HepG2 (cell line): ENCODE measurements around the gene AFF1.

Source experiments
- CTCF ChIP-seq: sonication (generic); formaldehyde crosslinking; IDR thresholded peaks from 2 replicates; pipeline ENCODE4 v1.5.0; 2020; ENCODE audit warnings: mild to moderate bottlenecking, missing genetic modification reagents, moderate library complexity
- HNRNPLL ChIP-seq: fragments of 200-400 bp; formaldehyde crosslinking; IDR thresholded peaks from 2 replicates; pipeline ENCODE4 v1.6.1; 2017; ENCODE audit warnings: mild to moderate bottlenecking, low read depth, low read length; ENCODE audit not compliant: poor library complexity, severe bottlenecking
- MED1 ChIP-seq: sonication (generic); formaldehyde crosslinking; IDR thresholded peaks from 2 replicates; pipeline ENCODE4 v1.4.0; 2020; ENCODE audit warnings: missing genetic modification reagents
- POLR2AphosphoS2 ChIP-seq: IDR thresholded peaks from 2 replicates; pipeline ENCODE4 v1.6.1; 2011; ENCODE audit warnings: low read depth, low read length, improper control_type of control experiment
- RXRA ChIP-seq: sonication (generic); formaldehyde crosslinking; IDR thresholded peaks from 2 replicates; pipeline ENCODE4 v1.5.1; 2020; ENCODE audit warnings: missing genetic modification reagents
- TAF15 ChIP-seq: fragments of 200-400 bp; formaldehyde crosslinking; IDR thresholded peaks from one replicate; pipeline ENCODE4 v1.6.1; 2018; ENCODE audit warnings: mild to moderate bottlenecking, low read depth, low read length; ENCODE audit not compliant: poor library complexity, severe bottlenecking
- ZMYM2 ChIP-seq: sonication (generic); formaldehyde crosslinking; IDR thresholded peaks from 2 replicates; pipeline ENCODE4 v1.8.0; 2022; ENCODE audit warnings: mild to moderate bottlenecking, missing genetic modification reagents
- ZNF224 ChIP-seq: sonication (generic); formaldehyde crosslinking; IDR thresholded peaks from 2 replicates; pipeline ENCODE4 v1.5.0; 2020; ENCODE audit warnings: mild to moderate bottlenecking, missing genetic modification reagents
- ZNF652 ChIP-seq: IDR thresholded peaks from 2 replicates; pipeline ENCODE4 v1.6.1; 2016; ENCODE audit warnings: low read depth, borderline replicate concordance
- TF ChIP-seq, protein P1 (sequence below): IDR thresholded peaks from 2 replicates; pipeline ENCODE4 v1.6.1; 2012; ENCODE audit warnings: inconsistent platforms
- TF ChIP-seq, protein P2 (sequence below): sonication (generic); formaldehyde crosslinking; IDR thresholded peaks from 2 replicates; pipeline ENCODE4 v1.4.0; 2020; ENCODE audit warnings: mild to moderate bottlenecking, missing genetic modification reagents

- TF ChIP-seq TAF15, result no peak
- TF ChIP-seq, protein P1, sequence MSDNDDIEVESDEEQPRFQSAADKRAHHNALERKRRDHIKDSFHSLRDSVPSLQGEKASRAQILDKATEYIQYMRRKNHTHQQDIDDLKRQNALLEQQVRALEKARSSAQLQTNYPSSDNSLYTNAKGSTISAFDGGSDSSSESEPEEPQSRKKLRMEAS, result no peak
- TF ChIP-seq CTCF (CRISPR knock-in tag), result no peak
- TF ChIP-seq, protein P2, sequence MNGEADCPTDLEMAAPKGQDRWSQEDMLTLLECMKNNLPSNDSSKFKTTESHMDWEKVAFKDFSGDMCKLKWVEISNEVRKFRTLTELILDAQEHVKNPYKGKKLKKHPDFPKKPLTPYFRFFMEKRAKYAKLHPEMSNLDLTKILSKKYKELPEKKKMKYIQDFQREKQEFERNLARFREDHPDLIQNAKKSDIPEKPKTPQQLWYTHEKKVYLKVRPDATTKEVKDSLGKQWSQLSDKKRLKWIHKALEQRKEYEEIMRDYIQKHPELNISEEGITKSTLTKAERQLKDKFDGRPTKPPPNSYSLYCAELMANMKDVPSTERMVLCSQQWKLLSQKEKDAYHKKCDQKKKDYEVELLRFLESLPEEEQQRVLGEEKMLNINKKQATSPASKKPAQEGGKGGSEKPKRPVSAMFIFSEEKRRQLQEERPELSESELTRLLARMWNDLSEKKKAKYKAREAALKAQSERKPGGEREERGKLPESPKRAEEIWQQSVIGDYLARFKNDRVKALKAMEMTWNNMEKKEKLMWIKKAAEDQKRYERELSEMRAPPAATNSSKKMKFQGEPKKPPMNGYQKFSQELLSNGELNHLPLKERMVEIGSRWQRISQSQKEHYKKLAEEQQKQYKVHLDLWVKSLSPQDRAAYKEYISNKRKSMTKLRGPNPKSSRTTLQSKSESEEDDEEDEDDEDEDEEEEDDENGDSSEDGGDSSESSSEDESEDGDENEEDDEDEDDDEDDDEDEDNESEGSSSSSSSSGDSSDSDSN (CRISPR knock-in tag), result no peak
- no peak for TF ChIP-seq RXRA
- no peak for TF ChIP-seq MED1
- no peak for TF ChIP-seq HNRNPLL
- TF ChIP-seq ZMYM2 (CRISPR knock-in tag), result no peak
- no peak for TF ChIP-seq ZNF224 (CRISPR knock-in tag)
- TF ChIP-seq POLR2AphosphoS2, result no peak
- TF ChIP-seq ZNF652 (CRISPR knock-in tag), result no peak
Observed at GRCh38 chr4:86981789-86982188, 47.0 kb downstream of the AFF1 start.
